Effector memory CD4-positive, alpha-beta T cell (primary cell): ENCODE measurements around the gene ESR1.

Experiments used
- DNase-seq, 3 donors: peaks; one replicate each; pipeline ENCODE4 v3.0.0-alpha.2; 2020
- H3K27ac ChIP-seq: 2 replicates; pipeline ENCODE4 v1.7.0; 2013; ENCODE audit warnings: mild to moderate bottlenecking, low read length, moderate library complexity; ENCODE audit not compliant: insufficient read depth, poor library complexity, severe bottlenecking
- H3K27me3 ChIP-seq: replicated peaks from 2 replicates; pipeline ENCODE4 v1.7.0; 2013; ENCODE audit warnings: mild to moderate bottlenecking, low read length; ENCODE audit not compliant: insufficient read depth, control insufficient read depth, poor library complexity, severe bottlenecking
- H3K36me3 ChIP-seq: 2 replicates; pipeline ENCODE4 v1.7.0; 2013; ENCODE audit warnings: mild to moderate bottlenecking, low read length, moderate library complexity; ENCODE audit not compliant: control insufficient read depth, insufficient read depth
- H3K4me1 ChIP-seq: 2 replicates; pipeline ENCODE4 v1.7.0; 2013; ENCODE audit warnings: low read length, mild to moderate bottlenecking; ENCODE audit not compliant: control insufficient read depth, insufficient read depth, poor library complexity, severe bottlenecking
- H3K4me3 ChIP-seq: 2 replicates; pipeline ENCODE4 v1.7.0; 2013; ENCODE audit warnings: low read length, low read depth, mild to moderate bottlenecking; ENCODE audit not compliant: insufficient read depth, poor library complexity, severe bottlenecking
- H3K9me3 ChIP-seq: 2 replicates; pipeline ENCODE4 v1.7.0; 2013; ENCODE audit warnings: mild to moderate bottlenecking, low read length, moderate library complexity; ENCODE audit not compliant: control insufficient read depth

The ESR1 gene

GRCh38 chr6:151813858-151814257 is 6.4 kb downstream of the ESR1 start:
- DNase-seq: no peak

DNA sequence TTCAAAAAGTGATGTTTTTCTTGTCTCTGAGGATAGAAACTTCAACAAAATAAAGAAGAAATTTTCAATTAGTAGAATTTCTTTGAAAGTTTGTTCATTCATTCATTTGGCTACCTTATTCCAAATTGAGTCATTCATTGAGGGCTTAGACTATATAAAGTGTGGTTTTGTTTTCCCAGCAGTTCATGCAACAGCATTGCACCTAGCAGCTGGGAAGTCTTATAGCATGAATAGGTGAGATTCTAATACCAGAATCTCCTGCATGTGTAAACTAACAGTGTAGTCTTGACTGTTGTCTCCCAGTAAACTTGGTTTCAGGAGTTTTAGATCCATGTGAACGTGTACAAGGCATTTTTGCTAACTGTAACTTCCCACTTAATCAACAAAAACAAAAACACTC is 7.1 kb downstream of the ESR1 start:
- Histone ChIP-seq H3K27me3 (no peaks in the 10 kb centered on the region), H3K36me3 (no peaks in the 10 kb centered on the region), H3K4me1 (no peaks in the 10 kb centered on the region), H3K9me3 (no peaks in the 10 kb centered on the region), H3K27ac (no peak overlapping the region), H3K4me3 (no peak overlapping the region)
- DNase-seq: no peak

More at GRCh38 chr6:151813858-151814257, 6.4 kb downstream of the ESR1 start:
- no peaks in the 10 kb centered on the region for H3K4me1 ChIP-seq
- no peaks in the 10 kb centered on the region for H3K27me3 ChIP-seq
- no peaks in the 10 kb centered on the region for H3K9me3 ChIP-seq
- no peaks in the 10 kb centered on the region for H3K36me3 ChIP-seq
- H3K27ac ChIP-seq: no peak overlapping the region
- no peak overlapping the region for H3K4me3 ChIP-seq

GRCh38 chr6:151822252-151823111 is 15.0 kb downstream of the ESR1 start:
- Histone ChIP-seq H3K4me3 (no peak overlapping the region), H3K9me3 (no peaks in the 10 kb centered on the region), H3K4me1 (no peaks in the 10 kb centered on the region), H3K27me3 (no peaks in the 10 kb centered on the region), H3K36me3 (no peaks in the 10 kb centered on the region), H3K27ac (no peak overlapping the region)
- no peak for DNase-seq

DNA sequence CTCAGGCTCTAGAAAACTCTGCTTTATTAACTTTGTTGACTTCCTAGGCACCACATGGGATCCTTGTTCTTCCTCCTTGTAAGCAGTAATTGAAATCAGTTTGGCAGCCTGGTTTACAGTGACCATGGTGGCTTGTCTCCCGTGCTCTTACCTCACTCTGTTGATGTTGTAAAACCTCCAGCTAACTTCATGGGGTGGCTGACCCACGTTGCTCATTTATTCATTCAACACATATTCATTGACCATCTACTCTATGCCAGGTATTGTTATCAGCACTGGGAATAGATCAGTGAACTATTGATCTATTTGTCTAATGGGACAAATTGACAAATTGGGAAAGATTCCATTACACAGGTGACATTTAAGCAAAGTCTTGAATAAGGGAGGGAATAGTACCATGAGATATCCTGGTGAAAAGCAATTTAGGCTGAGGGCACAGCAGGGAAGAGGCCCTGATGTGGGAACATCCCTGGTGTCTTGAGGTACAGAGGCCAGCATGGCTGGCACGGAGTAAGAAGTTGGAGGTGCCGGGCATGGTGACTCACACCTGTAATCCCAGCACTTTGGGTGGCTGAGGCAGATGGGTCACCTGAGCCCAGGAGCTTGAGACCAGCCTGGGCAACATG is 19.1 kb downstream of the ESR1 start:
- no peak overlapping the region for H3K27ac ChIP-seq
- no peak for DNase-seq
- no peaks in the 10 kb centered on the region for H3K9me3 ChIP-seq
- H3K4me3 ChIP-seq: no peak overlapping the region
- H3K27me3 ChIP-seq: no peaks in the 10 kb centered on the region
- H3K36me3 ChIP-seq: no peaks in the 10 kb centered on the region
- no peaks in the 10 kb centered on the region for H3K4me1 ChIP-seq

DNA sequence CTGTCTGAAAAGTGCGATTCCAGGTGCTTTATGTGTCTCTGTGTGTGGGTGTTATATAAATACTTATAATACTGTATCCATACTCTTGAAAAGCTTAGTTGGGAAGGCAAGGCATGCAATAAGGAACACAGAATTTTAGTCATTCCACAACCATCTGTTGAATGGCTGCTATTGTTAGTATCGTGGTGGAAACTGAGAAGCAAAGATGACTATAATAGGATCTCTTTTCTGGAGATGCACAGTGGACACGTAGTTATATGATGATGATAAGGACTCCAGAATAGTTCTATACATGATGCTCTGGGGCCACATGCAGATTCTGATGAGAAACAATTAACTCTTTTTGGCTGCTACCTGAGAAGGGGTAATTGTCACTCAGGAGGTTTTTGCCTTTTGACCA is 25.2 kb downstream of the ESR1 start:
- no peak for DNase-seq
- Histone ChIP-seq H3K4me1 (no peaks in the 10 kb centered on the region), H3K4me3 (no peak overlapping the region), H3K9me3 (no peaks in the 10 kb centered on the region), H3K27ac (no peak overlapping the region), H3K27me3 (no peaks in the 10 kb centered on the region), H3K36me3 (no peaks in the 10 kb centered on the region)

DNA sequence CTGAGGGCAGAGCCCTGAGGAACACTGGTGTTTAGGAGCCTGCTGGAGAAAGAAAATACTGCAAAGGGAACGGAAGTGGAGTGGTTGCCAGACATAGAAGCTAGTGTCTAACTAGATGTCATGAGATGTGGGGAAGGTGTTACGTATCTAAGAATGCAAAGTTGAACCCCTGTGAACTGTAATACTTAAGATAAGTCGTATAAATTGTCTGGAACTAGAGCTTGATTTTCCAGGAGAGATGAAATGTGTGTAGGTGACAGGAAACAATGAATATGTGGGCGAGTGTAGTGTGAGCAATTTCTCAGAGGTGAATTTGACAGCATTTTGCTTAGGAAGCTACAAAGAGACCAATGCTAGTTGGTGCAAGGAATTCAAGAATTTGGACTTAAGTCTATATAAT is 27.9 kb downstream of the ESR1 start:
- Histone ChIP-seq H3K27me3 (no peaks in the 10 kb centered on the region), H3K4me1 (no peaks in the 10 kb centered on the region), H3K4me3 (no peak overlapping the region), H3K36me3 (no peaks in the 10 kb centered on the region), H3K9me3 (no peaks in the 10 kb centered on the region), H3K27ac (no peak overlapping the region)
- DNase-seq: no peak

- H3K36me3 ChIP-seq: no peaks in the 10 kb centered on the region
- DNase-seq: no peak
- H3K4me1 ChIP-seq: no peaks in the 10 kb centered on the region
These were observed 29.7 kb downstream of the ESR1 start for GRCh38 chr6:151837223-151837622.

GRCh38 chr6:151842816-151843215 is 35.3 kb downstream of the ESR1 start:
- Histone ChIP-seq H3K9me3 (no peaks in the 10 kb centered on the region), H3K36me3 (no peaks in the 10 kb centered on the region), H3K4me1 (no peaks in the 10 kb centered on the region), H3K4me3 (no peak overlapping the region), H3K27ac (no peak overlapping the region), H3K27me3 (no peaks in the 10 kb centered on the region)
- no peak for DNase-seq

More at GRCh38 chr6:151837223-151837622, 29.7 kb downstream of the ESR1 start:
- Histone ChIP-seq H3K27me3 (no peaks in the 10 kb centered on the region), H3K9me3 (no peaks in the 10 kb centered on the region), H3K27ac (no peak overlapping the region), H3K4me3 (no peak overlapping the region)

GRCh38 chr6:151847064-151847463 is 39.6 kb downstream of the ESR1 start:
- H3K4me3 ChIP-seq: no peak overlapping the region
- no peak overlapping the region for H3K27ac ChIP-seq
- no peaks in the 10 kb centered on the region for H3K9me3 ChIP-seq
- no peaks in the 10 kb centered on the region for H3K4me1 ChIP-seq
- no peaks in the 10 kb centered on the region for H3K27me3 ChIP-seq
- no peaks in the 10 kb centered on the region for H3K36me3 ChIP-seq
- DNase-seq: no peak

DNA sequence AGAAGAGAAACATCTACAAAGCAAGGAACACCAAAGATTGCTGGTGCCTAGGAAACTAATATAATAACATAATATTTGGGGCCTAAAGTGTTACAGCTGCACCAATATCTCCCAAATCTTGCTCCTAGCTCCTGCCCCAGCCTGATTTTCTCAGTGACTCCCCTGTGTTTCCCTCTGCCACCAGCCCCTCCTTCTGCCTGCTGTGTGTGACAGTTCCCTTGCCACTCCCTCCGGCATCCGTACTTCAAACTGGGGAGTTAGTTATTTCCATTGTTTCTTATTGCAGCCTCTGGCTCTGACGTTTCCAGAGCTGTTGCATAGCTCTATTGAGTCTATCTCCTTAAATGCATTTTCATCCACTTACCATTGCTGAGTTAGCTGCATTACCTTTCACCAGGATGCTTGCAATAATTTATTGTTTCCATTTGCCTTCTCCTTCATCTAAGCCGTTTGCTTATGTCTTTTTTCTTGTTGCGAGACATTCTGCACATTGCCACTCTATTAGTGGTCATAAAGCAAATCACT is 43.1 kb downstream of the ESR1 start:
- Histone ChIP-seq H3K4me3 (no peak overlapping the region), H3K9me3 (no peaks in the 10 kb centered on the region), H3K4me1 (no peaks in the 10 kb centered on the region), H3K36me3 (no peaks in the 10 kb centered on the region), H3K27me3 (no peaks in the 10 kb centered on the region), H3K27ac (no peak overlapping the region)
- DNase-seq: no peak
